Lung (tissue), 12 donors: ENCODE results near the gene SMC2. TPM values are rescaled to one million over a fixed set of nuclear protein-coding genes. Genes with fewer than 3 reads are reported as not detected.

Experiments
- ATAC-seq: fragments of 200-7000 bp; cut with Tn5 transposase; one replicate; pipeline ENCODE4 v1.9.1; 2020; ENCODE audit warnings: moderate number of reproducible peaks; ENCODE audit not compliant: insufficient read depth, low FRiP score
- DNase-seq, 3 donors: peaks; one replicate each; pipeline ENCODE4 v3.0.0-alpha.2; 2013 to 2017
- H3K27ac ChIP-seq, 2 donors: one replicate each; pipeline ENCODE4 v1.5.1; 2013; ENCODE audit warnings: mild to moderate bottlenecking in 2 of 2, moderate library complexity in 2 of 2, control low read depth in 1 of 2, inconsistent platforms in 1 of 2, low read depth in 1 of 2, low read length in 1 of 2
- H3K27me3 ChIP-seq, 3 donors: one replicate each; pipeline ENCODE4 v1.5.1; 2013; ENCODE audit warnings: low read length in 2 of 3; ENCODE audit not compliant: control insufficient read depth in 3 of 3, insufficient read depth in 3 of 3
- H3K36me3 ChIP-seq, 4 donors: one replicate each; pipeline ENCODE4 v1.5.1; 2013; ENCODE audit warnings: low read length in 4 of 4, mild to moderate bottlenecking in 1 of 4, moderate library complexity in 1 of 4; ENCODE audit not compliant: control insufficient read depth in 4 of 4, insufficient read depth in 4 of 4
- H3K4me1 ChIP-seq, 5 donors: one replicate each; pipeline ENCODE4 v1.5.1; 2013; ENCODE audit warnings: low read length in 5 of 5, mild to moderate bottlenecking in 2 of 5, moderate library complexity in 1 of 5; ENCODE audit not compliant: control insufficient read depth in 5 of 5, insufficient read depth in 5 of 5
- H3K4me3 ChIP-seq: one replicate; pipeline ENCODE4 v1.5.1; 2013; ENCODE audit warnings: mild to moderate bottlenecking, control low read depth, moderate library complexity
- H3K9ac ChIP-seq, 2 donors: one replicate each; pipeline ENCODE4 v1.5.1; 2013; ENCODE audit warnings: low read length in 2 of 2, control low read depth in 1 of 2; ENCODE audit not compliant: insufficient read depth in 1 of 2
- H3K9me3 ChIP-seq, 4 donors: one replicate each; pipeline ENCODE4 v1.5.1; 2013; ENCODE audit warnings: low read length in 3 of 4, mild to moderate bottlenecking in 1 of 4, moderate library complexity in 1 of 4; ENCODE audit not compliant: control insufficient read depth in 4 of 4, insufficient read depth in 3 of 4
- WGBS, 2 donors: extraction: QIAGEN DNeasy Blood & Tissue Kit; methylation state at CpG; one replicate each; pipeline ENCODE4 v1.1.7; 2013; 5-methylcytosine and 5-hydroxymethylcytosine counted together
- polyA plus RNA-seq, 2 donors: library from polyadenylated mRNA; stranded (reverse); fragments of 200-250 nt; gene quantifications; one replicate each; pipeline ENCODE4 v1.2.1, GENCODE V29; 2013
- total RNA-seq, 2 donors: library from RNA; depleted of rRNA in 1 of 2; stranded (reverse); fragments of >200 nt in 1 of 2; gene quantifications; one replicate each; pipeline ENCODE4 v1.2.1, GENCODE V29; 2014 to 2021
- TF ChIP-seq, protein P1 (sequence below): IDR thresholded peaks from 2 replicates; pipeline ENCODE4 v1.5.1; 2012; ENCODE audit warnings: mild to moderate bottlenecking; ENCODE audit errors: control extremely low read depth, extremely low read depth
- donor health status: control.
- donor health status: control.
- donor health status: Bipolar disorder and iron deficiency.
- donor health status: healthy.
- donor health status: DM: yes; HTN: yes; CAD: no.

Gene SMC2
- total and polyA plus RNA-seq, 4 donors, result 2.0 to 18.0 (median 5.3) TPM

DNA sequence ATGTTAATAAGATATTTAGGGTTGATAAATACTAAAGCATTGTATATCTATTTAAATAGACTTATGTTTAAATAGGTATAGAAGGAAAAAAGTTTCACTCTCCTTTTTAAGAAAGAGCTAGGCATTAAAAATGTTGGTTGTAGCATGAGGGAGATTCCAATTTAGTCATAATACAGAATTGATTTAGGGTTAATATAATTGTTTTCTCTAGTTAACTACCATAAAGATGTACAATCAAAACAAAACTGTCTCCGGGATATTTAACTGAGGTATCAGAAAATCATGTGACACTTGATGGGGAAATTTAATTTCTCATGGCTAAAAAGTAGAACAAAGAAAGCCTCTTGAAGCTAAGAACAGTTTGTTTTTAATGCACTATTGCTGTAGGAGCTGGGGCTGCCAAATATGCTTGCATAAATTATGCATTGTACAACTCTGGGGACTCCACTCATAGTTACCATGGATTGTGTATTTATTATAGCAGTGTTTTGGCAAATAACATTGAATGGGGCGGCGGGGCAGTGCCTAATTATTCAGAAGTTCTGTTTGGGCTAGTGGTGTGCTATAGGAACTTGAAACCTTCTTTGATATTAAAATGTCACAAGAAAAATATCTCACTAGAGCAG is 44.2 kb downstream of the SMC2 start:
- TF ChIP-seq, protein P1, sequence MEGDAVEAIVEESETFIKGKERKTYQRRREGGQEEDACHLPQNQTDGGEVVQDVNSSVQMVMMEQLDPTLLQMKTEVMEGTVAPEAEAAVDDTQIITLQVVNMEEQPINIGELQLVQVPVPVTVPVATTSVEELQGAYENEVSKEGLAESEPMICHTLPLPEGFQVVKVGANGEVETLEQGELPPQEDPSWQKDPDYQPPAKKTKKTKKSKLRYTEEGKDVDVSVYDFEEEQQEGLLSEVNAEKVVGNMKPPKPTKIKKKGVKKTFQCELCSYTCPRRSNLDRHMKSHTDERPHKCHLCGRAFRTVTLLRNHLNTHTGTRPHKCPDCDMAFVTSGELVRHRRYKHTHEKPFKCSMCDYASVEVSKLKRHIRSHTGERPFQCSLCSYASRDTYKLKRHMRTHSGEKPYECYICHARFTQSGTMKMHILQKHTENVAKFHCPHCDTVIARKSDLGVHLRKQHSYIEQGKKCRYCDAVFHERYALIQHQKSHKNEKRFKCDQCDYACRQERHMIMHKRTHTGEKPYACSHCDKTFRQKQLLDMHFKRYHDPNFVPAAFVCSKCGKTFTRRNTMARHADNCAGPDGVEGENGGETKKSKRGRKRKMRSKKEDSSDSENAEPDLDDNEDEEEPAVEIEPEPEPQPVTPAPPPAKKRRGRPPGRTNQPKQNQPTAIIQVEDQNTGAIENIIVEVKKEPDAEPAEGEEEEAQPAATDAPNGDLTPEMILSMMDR, result no peak
- ATAC-seq (no peak), DNase-seq (no peak)
- H3K4me3 ChIP-seq, result no peak overlapping the region
- no peaks in the 10 kb centered on the region for H3K27me3 ChIP-seq
- WGBS, 2 donors, result 76 to 93% methylated on average over 3 of the region's 3 CpGs
- H3K27ac ChIP-seq, result no peak overlapping the region
- H3K9me3 ChIP-seq, result peaks cover 0 to 3% (median 1%) of the 10 kb centered on the region in 4 donors
- H3K4me1 ChIP-seq, result peaks cover 0 to 2% (median 0%) of the 10 kb centered on the region in 5 donors
- no peak overlapping the region for H3K9ac ChIP-seq
- H3K36me3 ChIP-seq, result peaks cover 7 to 31% (median 22%) of the 10 kb centered on the region in 4 donors

DNA sequence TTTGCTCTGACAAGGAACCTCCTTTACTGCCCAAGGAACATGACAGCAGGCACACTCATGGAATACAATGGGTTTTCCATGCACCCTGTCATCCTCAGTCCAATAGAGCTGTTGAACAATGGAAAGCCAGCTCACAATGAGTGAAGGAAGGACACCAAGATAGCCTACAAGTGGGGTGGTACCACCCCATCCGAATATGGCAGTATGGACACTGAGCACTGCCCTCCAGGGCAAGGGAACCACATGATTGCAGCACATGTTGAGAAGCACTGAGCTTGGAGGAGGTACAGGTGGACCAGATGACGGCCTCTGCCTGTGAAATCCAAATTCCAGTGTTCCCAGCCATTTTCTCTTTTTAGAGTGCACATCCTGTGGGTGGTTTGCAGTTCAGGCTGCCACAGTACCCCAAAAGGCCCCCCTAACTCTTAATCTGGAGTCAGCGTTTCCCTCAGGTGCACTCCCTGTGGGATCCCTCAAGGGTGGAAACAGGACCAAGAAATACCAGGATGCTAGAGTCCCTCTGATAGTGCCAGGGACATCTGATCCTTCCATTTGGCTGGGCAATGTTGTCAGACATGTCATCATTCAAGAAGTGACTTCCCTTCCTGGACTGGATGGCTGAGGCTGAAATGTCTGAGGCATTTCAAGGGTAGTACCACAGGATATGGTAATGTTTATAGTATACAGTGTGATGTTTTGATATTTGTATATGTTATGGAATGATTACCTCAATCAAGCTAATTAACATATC is 48.9 kb downstream of the SMC2 start:
- ATAC-seq (no peak), DNase-seq (no peak)
- Histone ChIP-seq H3K4me3 (no peak overlapping the region), H3K9me3 (peaks cover 0 to 2% (median 0%) of the 10 kb centered on the region in 4 donors), H3K4me1 (peaks cover 0 to 2% (median 0%) of the 10 kb centered on the region in 5 donors), H3K27ac (no peak overlapping the region), H3K9ac (no peak overlapping the region), H3K27me3 (no peaks in the 10 kb centered on the region), H3K36me3 (peaks cover 3 to 7% (median 5%) of the 10 kb centered on the region in 4 donors)
- TF ChIP-seq, protein P1, result no peak
- 95 to 96% methylated on average over 3 of the region's 3 CpGs for WGBS, 2 donors

DNA sequence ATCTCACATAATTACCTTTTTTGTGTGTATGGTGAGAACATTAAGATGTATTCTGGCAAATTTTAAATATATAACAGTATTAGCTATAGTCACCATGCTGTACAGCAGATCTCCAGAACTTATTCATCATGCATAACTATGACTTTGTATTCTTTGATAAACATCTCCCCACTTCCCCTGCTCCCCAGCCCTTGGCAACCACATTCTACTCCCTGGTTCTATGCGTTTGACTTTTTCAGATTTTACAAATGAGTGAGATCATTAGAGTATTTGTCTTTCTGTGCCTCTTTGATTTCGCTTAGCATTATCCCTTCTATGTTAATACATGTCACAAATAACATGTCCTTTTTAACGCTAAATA is 49.4 kb downstream of the SMC2 start:
- 74 to 79% methylated on average over 3 of the region's 3 CpGs for WGBS, 2 donors

More for the DNA sequence above, 49.4 kb downstream of the SMC2 start:
- Histone ChIP-seq H3K9ac (no peak overlapping the region), H3K4me1 (peaks cover 0 to 2% (median 0%) of the 10 kb centered on the region in 5 donors), H3K9me3 (peaks cover 0 to 2% (median 0%) of the 10 kb centered on the region in 4 donors), H3K4me3 (no peak overlapping the region), H3K27ac (no peak overlapping the region), H3K27me3 (no peaks in the 10 kb centered on the region), H3K36me3 (peaks cover 1 to 7% (median 5%) of the 10 kb centered on the region in 4 donors)
- no peak for ATAC-seq
- DNase-seq, result no peak
- TF ChIP-seq, protein P1, result no peak
